Measurements from ENCODE around the gene RND3.

RND3 gene

DNA sequence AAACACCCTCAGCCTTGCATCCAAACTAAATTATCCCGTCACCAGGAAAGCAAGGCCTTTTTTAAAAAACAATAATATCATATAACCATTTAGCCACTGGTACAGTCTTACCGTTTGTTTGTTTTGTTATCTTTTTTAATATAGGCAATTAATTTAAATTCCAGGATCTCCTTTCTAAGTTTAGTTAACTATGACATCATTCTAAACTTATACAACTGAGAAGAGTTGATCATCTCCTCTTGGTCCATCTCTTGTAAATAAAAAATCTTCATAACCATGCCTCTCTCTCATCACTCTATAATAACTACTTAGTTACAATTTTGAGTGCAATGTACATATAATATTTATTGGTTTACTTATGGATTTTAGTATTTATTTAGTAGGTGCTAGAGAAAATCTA lies 46.2 kb downstream of the RND3 start:
- ChIA-PET POLR2A (no interaction called here), CTCF (no interaction called here)
- WGBS (ENCODE audit: insufficient coverage), result no CpG with 5 or more reads among the region's 2 CpGs
- no peak overlapping the region for H3K4me3 ChIP-seq (ENCODE audit: control insufficient read depth in 1 of 7, extremely low read depth in 1 of 7, insufficient read depth in 4 of 7, low read depth in 2 of 7, low read length in 6 of 7)
- H3K27ac ChIP-seq (ENCODE audit: insufficient read depth in 1 of 2, low read depth in 1 of 2, low read length in 2 of 2, poor library complexity in 1 of 2, severe bottlenecking in 2 of 2), result no peak overlapping the region
- no peaks in the 10 kb centered on the region for H3K9me3 ChIP-seq (ENCODE audit: control extremely low read depth in 1 of 5, control insufficient read depth in 4 of 5, insufficient read depth in 2 of 5, low read depth in 1 of 5, low read length in 4 of 5)
- no peaks in the 10 kb centered on the region for H3K27me3 ChIP-seq (replicated peaks in 2 of 5; ENCODE audit: control insufficient read depth in 4 of 5, insufficient read depth in 5 of 5, low read length in 4 of 5)
- DNase-seq, result no peak
- no peaks in the 10 kb centered on the region for H3K4me1 ChIP-seq (ENCODE audit: control extremely low read depth in 1 of 4, control insufficient read depth in 4 of 4, insufficient read depth in 4 of 4, low read length in 3 of 4)
- no peaks in the 10 kb centered on the region for H3K36me3 ChIP-seq (ENCODE audit: control insufficient read depth in 4 of 4, insufficient read depth in 4 of 4, low read length in 3 of 4)

- no peaks in the 10 kb centered on the region for H3K27me3 ChIP-seq (replicated peaks in 2 of 5; ENCODE audit: control insufficient read depth in 4 of 5, insufficient read depth in 5 of 5, low read length in 4 of 5)
- H3K4me3 ChIP-seq (ENCODE audit: control insufficient read depth in 1 of 7, extremely low read depth in 1 of 7, insufficient read depth in 4 of 7, low read depth in 2 of 7, low read length in 6 of 7), result no peak overlapping the region
- no peak overlapping the region for H3K27ac ChIP-seq (ENCODE audit: insufficient read depth in 1 of 2, low read depth in 1 of 2, low read length in 2 of 2, poor library complexity in 1 of 2, severe bottlenecking in 2 of 2)
- H3K4me1 ChIP-seq (ENCODE audit: control extremely low read depth in 1 of 4, control insufficient read depth in 4 of 4, insufficient read depth in 4 of 4, low read length in 3 of 4), result no peaks in the 10 kb centered on the region
- H3K36me3 ChIP-seq (ENCODE audit: control insufficient read depth in 4 of 4, insufficient read depth in 4 of 4, low read length in 3 of 4), result no peaks in the 10 kb centered on the region
- H3K9me3 ChIP-seq (ENCODE audit: control extremely low read depth in 1 of 5, control insufficient read depth in 4 of 5, insufficient read depth in 2 of 5, low read depth in 1 of 5, low read length in 4 of 5), result no peaks in the 10 kb centered on the region
- no CpG with 5 or more reads among the region's 2 CpGs for WGBS (ENCODE audit: insufficient coverage)
- ChIA-PET POLR2A (no interaction called here), CTCF (no interaction called here)
- no peak for DNase-seq
Measured at GRCh38 chr2:150438654-150439053, 48.8 kb downstream of the RND3 start.

DNA sequence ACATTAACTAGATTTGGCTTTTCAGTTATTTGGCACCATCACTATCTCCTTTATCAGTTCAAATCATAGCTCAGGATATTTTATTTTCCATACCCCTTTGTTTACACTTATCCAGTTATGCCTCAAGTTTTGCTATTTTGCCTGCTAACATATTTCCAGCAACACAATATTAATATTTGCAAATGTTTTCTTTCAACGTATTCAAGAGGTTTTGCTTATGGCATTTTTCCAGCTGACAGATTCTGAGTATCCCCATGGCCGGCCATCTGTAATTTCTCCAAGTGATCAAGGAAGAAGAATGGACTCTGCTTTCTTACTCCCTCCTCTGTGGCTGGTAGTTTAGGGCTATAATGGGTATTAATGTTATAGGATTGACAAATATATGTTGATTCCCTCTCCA lies 49.4 kb downstream of the RND3 start:
- 100% methylated on average over 1 of the region's 2 CpGs for WGBS (ENCODE audit: insufficient coverage)
- no peaks in the 10 kb centered on the region for H3K27me3 ChIP-seq (replicated peaks in 2 of 5; ENCODE audit: control insufficient read depth in 4 of 5, insufficient read depth in 5 of 5, low read length in 4 of 5)
- no peaks in the 10 kb centered on the region for H3K36me3 ChIP-seq (ENCODE audit: control insufficient read depth in 4 of 4, insufficient read depth in 4 of 4, low read length in 3 of 4)
- no peaks in the 10 kb centered on the region for H3K4me1 ChIP-seq (ENCODE audit: control extremely low read depth in 1 of 4, control insufficient read depth in 4 of 4, insufficient read depth in 4 of 4, low read length in 3 of 4)
- H3K27ac ChIP-seq (ENCODE audit: insufficient read depth in 1 of 2, low read depth in 1 of 2, low read length in 2 of 2, poor library complexity in 1 of 2, severe bottlenecking in 2 of 2), result no peak overlapping the region
- ChIA-PET CTCF (no interaction called here), POLR2A (no interaction called here)
- DNase-seq, result no peak
- no peak overlapping the region for H3K4me3 ChIP-seq (ENCODE audit: control insufficient read depth in 1 of 7, extremely low read depth in 1 of 7, insufficient read depth in 4 of 7, low read depth in 2 of 7, low read length in 6 of 7)
- no peaks in the 10 kb centered on the region for H3K9me3 ChIP-seq (ENCODE audit: control extremely low read depth in 1 of 5, control insufficient read depth in 4 of 5, insufficient read depth in 2 of 5, low read depth in 1 of 5, low read length in 4 of 5)

DNA sequence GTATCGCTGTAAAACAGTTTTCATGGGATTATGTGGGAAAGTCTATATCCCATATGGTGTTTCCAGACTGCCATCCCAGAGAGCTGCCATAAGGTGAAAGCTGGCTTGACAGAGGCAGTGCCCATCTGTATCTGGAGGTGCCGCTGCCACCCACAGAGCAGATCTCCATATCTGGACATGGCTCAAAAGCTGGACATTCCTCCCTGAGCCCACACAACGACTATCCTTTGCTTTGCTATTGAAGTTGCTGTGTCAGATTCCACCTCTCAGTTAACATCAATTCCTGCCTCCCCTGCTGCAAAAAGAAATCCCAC lies 55.2 kb downstream of the RND3 start:
- POLR2A ChIA-PET, result no interaction called here
- H3K9me3 ChIP-seq (ENCODE audit: control extremely low read depth in 1 of 5, control insufficient read depth in 4 of 5, insufficient read depth in 2 of 5, low read depth in 1 of 5, low read length in 4 of 5), result no peaks in the 10 kb centered on the region
- no peak overlapping the region for H3K4me3 ChIP-seq (ENCODE audit: control insufficient read depth in 1 of 7, extremely low read depth in 1 of 7, insufficient read depth in 4 of 7, low read depth in 2 of 7, low read length in 6 of 7)
- no peaks in the 10 kb centered on the region for H3K4me1 ChIP-seq (ENCODE audit: control extremely low read depth in 1 of 4, control insufficient read depth in 4 of 4, insufficient read depth in 4 of 4, low read length in 3 of 4)
- CTCF ChIA-PET, result no interaction called here
- H3K36me3 ChIP-seq (ENCODE audit: control insufficient read depth in 4 of 4, insufficient read depth in 4 of 4, low read length in 3 of 4), result no peaks in the 10 kb centered on the region
- no peaks in the 10 kb centered on the region for H3K27me3 ChIP-seq (replicated peaks in 2 of 5; ENCODE audit: control insufficient read depth in 4 of 5, insufficient read depth in 5 of 5, low read length in 4 of 5)
- H3K27ac ChIP-seq (ENCODE audit: insufficient read depth in 1 of 2, low read depth in 1 of 2, low read length in 2 of 2, poor library complexity in 1 of 2, severe bottlenecking in 2 of 2), result no peak overlapping the region
- no peak for DNase-seq
- WGBS (ENCODE audit: insufficient coverage), result 90% methylated on average over 3 of the region's 3 CpGs

GRCh38 chr2:150431561-150432311 lies 55.7 kb downstream of the RND3 start:
- ChIA-PET POLR2A (no interaction called here), CTCF (no interaction called here)
- WGBS (ENCODE audit: insufficient coverage), result no CpG with 5 or more reads among the region's 1 CpG
- no peaks in the 10 kb centered on the region for H3K36me3 ChIP-seq (ENCODE audit: control insufficient read depth in 4 of 4, insufficient read depth in 4 of 4, low read length in 3 of 4)
- no peaks in the 10 kb centered on the region for H3K27me3 ChIP-seq (replicated peaks in 2 of 5; ENCODE audit: control insufficient read depth in 4 of 5, insufficient read depth in 5 of 5, low read length in 4 of 5)
- no peak for DNase-seq
- H3K27ac ChIP-seq (ENCODE audit: insufficient read depth in 1 of 2, low read depth in 1 of 2, low read length in 2 of 2, poor library complexity in 1 of 2, severe bottlenecking in 2 of 2), result no peak overlapping the region
- no peaks in the 10 kb centered on the region for H3K9me3 ChIP-seq (ENCODE audit: control extremely low read depth in 1 of 5, control insufficient read depth in 4 of 5, insufficient read depth in 2 of 5, low read depth in 1 of 5, low read length in 4 of 5)
- no peak overlapping the region for H3K4me3 ChIP-seq (ENCODE audit: control insufficient read depth in 1 of 7, extremely low read depth in 1 of 7, insufficient read depth in 4 of 7, low read depth in 2 of 7, low read length in 6 of 7)
- H3K4me1 ChIP-seq (ENCODE audit: control extremely low read depth in 1 of 4, control insufficient read depth in 4 of 4, insufficient read depth in 4 of 4, low read length in 3 of 4), result no peaks in the 10 kb centered on the region

DNA sequence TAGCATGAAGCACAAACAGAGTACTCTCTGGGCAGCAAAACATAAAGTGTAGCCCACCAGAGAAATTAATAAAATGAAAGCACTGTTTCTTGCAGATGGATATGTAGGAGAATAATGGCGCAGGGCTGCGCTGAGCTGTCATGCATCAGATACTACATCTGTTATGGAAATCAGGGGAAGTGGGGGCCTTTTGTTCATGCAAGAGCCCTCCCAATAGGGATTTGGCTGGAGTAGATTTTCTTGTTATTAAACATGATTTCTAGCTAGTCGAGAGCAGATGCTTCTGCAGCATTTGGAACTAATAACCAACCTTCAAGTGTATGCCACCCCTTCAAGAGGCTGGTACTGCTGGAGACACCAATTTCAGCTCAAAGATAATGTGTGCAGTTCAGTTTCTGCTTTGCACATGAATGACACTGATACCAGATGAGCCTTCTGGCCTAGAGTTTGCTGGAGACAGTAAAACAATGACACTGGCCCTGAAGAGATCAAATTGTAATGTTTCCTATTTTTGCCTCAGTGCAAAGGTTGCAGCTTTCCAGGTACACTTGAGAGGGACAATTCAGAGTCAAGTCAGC lies 58.0 kb downstream of the RND3 start:
- DNase-seq, result no peak
- no peaks in the 10 kb centered on the region for H3K4me1 ChIP-seq (ENCODE audit: control extremely low read depth in 1 of 4, control insufficient read depth in 4 of 4, insufficient read depth in 4 of 4, low read length in 3 of 4)
- H3K9me3 ChIP-seq (ENCODE audit: control extremely low read depth in 1 of 5, control insufficient read depth in 4 of 5, insufficient read depth in 2 of 5, low read depth in 1 of 5, low read length in 4 of 5), result no peaks in the 10 kb centered on the region
- ChIA-PET POLR2A (no interaction called here), CTCF (no interaction called here)
- H3K27me3 ChIP-seq (replicated peaks in 2 of 5; ENCODE audit: control insufficient read depth in 4 of 5, insufficient read depth in 5 of 5, low read length in 4 of 5), result peaks cover 0 to 10% (median 0%) of the 10 kb centered on the region in 5 experiments
- whole genome bisulfite sequencing (ENCODE audit: insufficient coverage), result 89% methylated on average over 3 of the region's 3 CpGs
- no peak overlapping the region for H3K4me3 ChIP-seq (ENCODE audit: control insufficient read depth in 1 of 7, extremely low read depth in 1 of 7, insufficient read depth in 4 of 7, low read depth in 2 of 7, low read length in 6 of 7)
- no peak overlapping the region for H3K27ac ChIP-seq (ENCODE audit: insufficient read depth in 1 of 2, low read depth in 1 of 2, low read length in 2 of 2, poor library complexity in 1 of 2, severe bottlenecking in 2 of 2)
- no peaks in the 10 kb centered on the region for H3K36me3 ChIP-seq (ENCODE audit: control insufficient read depth in 4 of 4, insufficient read depth in 4 of 4, low read length in 3 of 4)

DNA sequence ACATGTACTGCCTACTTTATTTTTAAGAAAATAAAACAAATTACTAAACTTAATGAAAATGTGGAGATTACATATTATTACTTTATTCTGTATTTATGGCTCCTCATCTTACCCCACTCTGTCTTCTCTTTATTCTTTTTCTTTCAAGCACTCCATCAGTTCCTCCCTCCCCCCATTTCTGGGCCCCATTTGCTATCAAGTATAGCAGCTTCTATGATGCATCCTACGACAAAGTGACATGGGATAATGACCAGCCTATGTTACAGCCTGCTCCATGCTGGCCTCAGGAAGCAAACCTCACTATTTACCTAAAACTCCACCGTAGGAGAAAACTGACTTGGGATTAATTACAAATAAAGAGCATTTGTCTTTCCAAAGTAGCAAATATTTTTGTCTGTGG lies 58.8 kb downstream of the RND3 start:
- Histone ChIP-seq H3K27me3 (replicated peaks in 2 of 5; ENCODE audit: control insufficient read depth in 4 of 5, insufficient read depth in 5 of 5, low read length in 4 of 5) (peaks cover 0 to 11% (median 0%) of the 10 kb centered on the region in 5 experiments), H3K4me1 (ENCODE audit: control extremely low read depth in 1 of 4, control insufficient read depth in 4 of 4, insufficient read depth in 4 of 4, low read length in 3 of 4) (no peaks in the 10 kb centered on the region), H3K27ac (ENCODE audit: insufficient read depth in 1 of 2, low read depth in 1 of 2, low read length in 2 of 2, poor library complexity in 1 of 2, severe bottlenecking in 2 of 2) (no peak overlapping the region), H3K4me3 (ENCODE audit: control insufficient read depth in 1 of 7, extremely low read depth in 1 of 7, insufficient read depth in 4 of 7, low read depth in 2 of 7, low read length in 6 of 7) (no peak overlapping the region), H3K36me3 (ENCODE audit: control insufficient read depth in 4 of 4, insufficient read depth in 4 of 4, low read length in 3 of 4) (no peaks in the 10 kb centered on the region), H3K9me3 (ENCODE audit: control extremely low read depth in 1 of 5, control insufficient read depth in 4 of 5, insufficient read depth in 2 of 5, low read depth in 1 of 5, low read length in 4 of 5) (no peaks in the 10 kb centered on the region)
- no peak for DNase-seq
- WGBS (ENCODE audit: insufficient coverage), result no CpG with 5 or more reads among the region's 2 CpGs
- ChIA-PET CTCF (no interaction called here), POLR2A (no interaction called here)
